ENCODE data around the gene MIEF1. TPM values are rescaled to one million over a fixed set of nuclear protein-coding genes. Genes with fewer than 3 reads are reported as not detected.
A peak's percentile ranks its signal among the peaks of the same experiment; 100 is the strongest.

Gene MIEF1
- total and polyA plus RNA-seq, 2 donors (not counting 1 experiment from before 2014, with no cell fraction given) = 9.8 to 37.2 TPM

DNA sequence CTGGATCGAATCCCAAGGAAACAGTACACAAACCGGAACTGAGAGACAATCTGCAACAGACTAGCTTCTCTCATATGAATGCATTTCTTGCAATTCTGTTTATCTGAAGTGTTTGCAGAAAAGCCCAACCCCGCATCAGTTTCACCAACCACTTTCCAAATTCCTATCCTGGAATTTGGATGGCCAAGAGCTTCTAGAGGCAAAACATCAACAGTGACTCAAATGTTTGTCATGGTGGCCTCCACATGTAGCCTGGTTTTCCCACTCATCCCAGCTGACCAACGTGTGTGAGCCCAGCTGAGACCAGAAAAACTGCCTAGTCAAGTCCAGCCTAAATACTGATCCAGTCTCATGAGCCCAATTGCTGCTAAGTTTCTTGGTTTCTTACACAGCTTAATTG lies 8.3 kb upstream of the MIEF1 start:
- Histone ChIP-seq H3K79me2 (ENCODE audit: control insufficient read depth, insufficient read depth, low read length) (no peaks in the 10 kb centered on the region), H3K9me3 (ENCODE audit: control extremely low read depth in 1 of 3, control insufficient read depth in 2 of 3, insufficient read depth in 1 of 3, low read length in 2 of 3) (no peaks in the 10 kb centered on the region), H4K20me1 (ENCODE audit: control insufficient read depth, insufficient read depth, low read length, poor library complexity, severe bottlenecking) (no peaks in the 10 kb centered on the region), H3K36me3 (replicated peaks in 1 of 2; ENCODE audit: control extremely low read depth in 1 of 2, control insufficient read depth in 1 of 2, extremely low read depth in 1 of 2, insufficient read depth in 2 of 2, low read length in 1 of 2) (no peaks in the 10 kb centered on the region), H3K27me3 (replicated peaks in 1 of 4; ENCODE audit: control extremely low read depth in 1 of 4, control insufficient read depth in 3 of 4, insufficient read depth in 4 of 4, low read length in 3 of 4) (no peaks in the 10 kb centered on the region), H3K4me2 (replicated peaks; ENCODE audit: low read depth, low read length, poor library complexity, severe bottlenecking) (no peak overlapping the region), H2AFZ (ENCODE audit: insufficient read depth, low read depth, low read length, poor library complexity, severe bottlenecking) (no peak overlapping the region), H3K4me3 (ENCODE audit: control extremely low read depth in 1 of 5, extremely low read depth in 1 of 5, insufficient read depth in 1 of 5, low read depth in 2 of 5, low read length in 4 of 5) (no peak overlapping the region), H3K4me1 (ENCODE audit: control insufficient read depth in 2 of 2, insufficient read depth in 2 of 2, low read length in 2 of 2) (peaks cover 8 to 20% of the 10 kb centered on the region in 2 donors), H3K9ac (ENCODE audit: low read length) (no peak overlapping the region), H3K27ac (ENCODE audit: low read length in 2 of 2) (no peak overlapping the region)
- POLR2A ChIA-PET = no interaction called here
- Mint-ChIP-seq H3K27me3 (no peaks in the 10 kb centered on the region), H3K9me3 (ENCODE audit: insufficient read depth) (no peaks in the 10 kb centered on the region), H3K4me3 (no peak overlapping the region), H3K4me1 (peaks cover 30% of the 10 kb centered on the region), H3K27ac (peak overlapping the region; percentile 67)
- ATAC-seq (ENCODE audit: low read depth) = no peak
- TF ChIP-seq, protein P1, sequence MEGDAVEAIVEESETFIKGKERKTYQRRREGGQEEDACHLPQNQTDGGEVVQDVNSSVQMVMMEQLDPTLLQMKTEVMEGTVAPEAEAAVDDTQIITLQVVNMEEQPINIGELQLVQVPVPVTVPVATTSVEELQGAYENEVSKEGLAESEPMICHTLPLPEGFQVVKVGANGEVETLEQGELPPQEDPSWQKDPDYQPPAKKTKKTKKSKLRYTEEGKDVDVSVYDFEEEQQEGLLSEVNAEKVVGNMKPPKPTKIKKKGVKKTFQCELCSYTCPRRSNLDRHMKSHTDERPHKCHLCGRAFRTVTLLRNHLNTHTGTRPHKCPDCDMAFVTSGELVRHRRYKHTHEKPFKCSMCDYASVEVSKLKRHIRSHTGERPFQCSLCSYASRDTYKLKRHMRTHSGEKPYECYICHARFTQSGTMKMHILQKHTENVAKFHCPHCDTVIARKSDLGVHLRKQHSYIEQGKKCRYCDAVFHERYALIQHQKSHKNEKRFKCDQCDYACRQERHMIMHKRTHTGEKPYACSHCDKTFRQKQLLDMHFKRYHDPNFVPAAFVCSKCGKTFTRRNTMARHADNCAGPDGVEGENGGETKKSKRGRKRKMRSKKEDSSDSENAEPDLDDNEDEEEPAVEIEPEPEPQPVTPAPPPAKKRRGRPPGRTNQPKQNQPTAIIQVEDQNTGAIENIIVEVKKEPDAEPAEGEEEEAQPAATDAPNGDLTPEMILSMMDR (IDR thresholded peaks at IDR 0.05) = no peak
- no peak for TF ChIP-seq EZH2 (IDR thresholded peaks at IDR 0.05; ENCODE audit: borderline replicate concordance, insufficient read depth, low read depth, low read length, poor library complexity, severe bottlenecking)
- CTCF ChIA-PET = interaction anchor here (0.7 to 10.4 kb wide), 27 partner anchors 8 to 542 kb away, joined by 3 to 166 read pairs (median 7); partner anchors contain the start of genes ATF4, MIEF1 and TAB1
- 97% methylated on average over 4 of the region's 4 CpGs for whole genome bisulfite sequencing (ENCODE audit: insufficient coverage)
- intact Hi-C loops (cut with micrococcal nuclease) = loop anchor here (1.0 to 2.0 kb wide), 2 partner anchors 36 to 57 kb away; no protein-coding TSS in a partner anchor
- DNase-seq = no peak

DNA sequence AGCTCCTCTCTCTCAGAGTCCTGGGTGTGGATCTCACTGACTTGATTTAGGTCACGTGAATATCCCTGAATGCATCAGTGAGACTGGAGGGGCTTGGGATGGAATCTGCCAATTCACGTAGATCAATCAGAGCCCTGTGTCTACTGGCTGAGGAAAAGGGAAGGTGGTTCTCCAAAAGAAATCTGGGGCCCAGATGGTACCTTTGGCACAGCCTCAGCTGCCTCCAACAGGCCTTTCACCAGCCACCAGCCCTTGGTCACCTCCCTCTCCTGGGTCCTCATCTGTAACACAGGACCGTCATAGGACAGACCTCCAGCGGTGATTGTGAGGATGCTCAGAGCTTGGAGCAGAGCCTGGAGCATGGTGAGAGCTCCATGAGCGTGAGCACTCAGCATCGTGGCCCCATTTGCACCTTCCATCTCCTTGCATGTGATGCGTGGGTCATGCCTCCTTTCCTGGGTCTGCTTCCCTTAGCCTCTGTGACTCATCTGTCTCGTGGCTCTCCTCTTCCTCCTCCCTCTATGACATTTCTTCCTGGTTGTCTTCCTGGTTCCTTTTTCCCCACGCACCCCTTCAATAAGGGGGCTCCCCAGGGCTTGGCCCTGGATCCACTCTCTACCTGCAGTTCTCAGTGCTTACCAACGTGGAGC lies 7.5 kb upstream of the MIEF1 start:
- WGBS (ENCODE audit: insufficient coverage) = 88% methylated on average over 9 of the region's 10 CpGs
- ATAC-seq (ENCODE audit: low read depth) (no peak), DNase-seq (no peak)
- Mint-ChIP-seq H3K4me1 (peaks cover 28% of the 10 kb centered on the region), H3K9me3 (ENCODE audit: insufficient read depth) (no peaks in the 10 kb centered on the region), H3K4me3 (no peak overlapping the region), H3K27me3 (no peaks in the 10 kb centered on the region), H3K27ac (no peak overlapping the region)
- TF ChIP-seq, protein P1 (IDR thresholded peaks at IDR 0.05) = no peak
- no peak for TF ChIP-seq EZH2 (IDR thresholded peaks at IDR 0.05; ENCODE audit: borderline replicate concordance, insufficient read depth, low read depth, low read length, poor library complexity, severe bottlenecking)
- Histone ChIP-seq H3K27me3 (replicated peaks in 1 of 4; ENCODE audit: control extremely low read depth in 1 of 4, control insufficient read depth in 3 of 4, insufficient read depth in 4 of 4, low read length in 3 of 4) (no peaks in the 10 kb centered on the region), H3K9ac (ENCODE audit: low read length) (no peak overlapping the region), H3K79me2 (ENCODE audit: control insufficient read depth, insufficient read depth, low read length) (no peaks in the 10 kb centered on the region), H3K4me2 (replicated peaks; ENCODE audit: low read depth, low read length, poor library complexity, severe bottlenecking) (no peak overlapping the region), H3K9me3 (ENCODE audit: control extremely low read depth in 1 of 3, control insufficient read depth in 2 of 3, insufficient read depth in 1 of 3, low read length in 2 of 3) (no peaks in the 10 kb centered on the region), H3K27ac (ENCODE audit: low read length in 2 of 2) (no peak overlapping the region), H3K36me3 (replicated peaks in 1 of 2; ENCODE audit: control extremely low read depth in 1 of 2, control insufficient read depth in 1 of 2, extremely low read depth in 1 of 2, insufficient read depth in 2 of 2, low read length in 1 of 2) (no peaks in the 10 kb centered on the region), H2AFZ (ENCODE audit: insufficient read depth, low read depth, low read length, poor library complexity, severe bottlenecking) (no peak overlapping the region), H4K20me1 (ENCODE audit: control insufficient read depth, insufficient read depth, low read length, poor library complexity, severe bottlenecking) (no peaks in the 10 kb centered on the region), H3K4me3 (ENCODE audit: control extremely low read depth in 1 of 5, extremely low read depth in 1 of 5, insufficient read depth in 1 of 5, low read depth in 2 of 5, low read length in 4 of 5) (no peak overlapping the region), H3K4me1 (ENCODE audit: control insufficient read depth in 2 of 2, insufficient read depth in 2 of 2, low read length in 2 of 2) (peaks cover 8 to 18% of the 10 kb centered on the region in 2 donors)
- intact Hi-C loops (cut with micrococcal nuclease) = loop anchor here (2.0 kb wide), 1 partner anchor 58 kb away; no protein-coding TSS in a partner anchor
- CTCF ChIA-PET = interaction anchor here (1.0 to 10.4 kb wide), 21 partner anchors 9 to 541 kb away, joined by 3 to 166 read pairs (median 9); partner anchors contain the start of genes ATF4 and TAB1
- POLR2A ChIA-PET = no interaction called here

All from B cell (primary cell).